H1 (cell line): ENCODE data around the gene F3. TPM values are rescaled to one million over a fixed set of nuclear protein-coding genes. Genes with fewer than 3 reads are reported as not detected.

ENCODE experiments used
- CTCF ChIA-PET: fragments of 300-600 bp; sonication (Branson Sonifier 250); formaldehyde crosslinking; loops from one replicate; lab custom pipeline; 2021; ENCODE audit not compliant: partially characterized antibody; lab: Charles Lee
- POLR2A ChIA-PET: fragments of 300-600 bp; sonication (Branson Sonifier 250); formaldehyde crosslinking; loops from one replicate; lab custom pipeline; 2021; ENCODE audit warnings: inconsistent platforms; ENCODE audit not compliant: partially characterized antibody; lab: Charles Lee
- DNase-seq, 2 experiments: peaks; one replicate each; pipeline versions ENCODE4 v3.0.0 to v3.0.0-alpha.2; 2010 to 2022; ENCODE audit warnings: low spot score in 2 of 2, low read depth in 1 of 2, mixed read lengths in 1 of 2
- FAIRE-seq: peaks from 2 replicates; lab custom pipeline; 2011; peaks lifted over from hg19 to GRCh38; lab: Jason Lieb, UNC
- H2AFZ ChIP-seq: 2 replicates; pipeline ENCODE4 v1.8.1; 2012; ENCODE audit warnings: low read length, inconsistent platforms
- H2AK5ac ChIP-seq: 2 replicates; pipeline ENCODE4 v1.6.1; 2013; ENCODE audit warnings: low read depth, low read length
- H2BK120ac ChIP-seq: replicated peaks from 2 replicates; pipeline ENCODE3; 2013; ENCODE audit warnings: low read depth, low read length, inconsistent platforms
- H2BK12ac ChIP-seq: 2 replicates; pipeline ENCODE4 v1.6.1; 2013; ENCODE audit warnings: low read depth, low read length
- H2BK15ac ChIP-seq: 2 replicates; pipeline ENCODE4 v1.6.1; 2013; ENCODE audit warnings: low read length
- H2BK20ac ChIP-seq: 2 replicates; pipeline ENCODE4 v1.6.1; 2013; ENCODE audit warnings: low read length
- H2BK5ac ChIP-seq: 2 replicates; pipeline ENCODE4 v1.6.1; 2013; ENCODE audit warnings: low read depth, low read length
- H3K14ac ChIP-seq: 2 replicates; pipeline ENCODE4 v1.6.1; 2013; ENCODE audit warnings: inconsistent platforms; ENCODE audit not compliant: insufficient read length
- H3K18ac ChIP-seq: 2 replicates; pipeline ENCODE4 v1.6.1; 2013; ENCODE audit warnings: low read length; ENCODE audit errors: extremely low read depth
- H3K23ac ChIP-seq: 2 replicates; pipeline ENCODE4 v1.6.1; 2013; ENCODE audit warnings: inconsistent platforms; ENCODE audit not compliant: insufficient read length
- H3K23me2 ChIP-seq: 2 replicates; pipeline ENCODE4 v1.6.1; 2013; ENCODE audit warnings: low read depth, low read length
- H3K27ac ChIP-seq: 2 replicates; pipeline ENCODE4 v1.6.1; 2011; ENCODE audit warnings: low read depth, low read length, inconsistent platforms
- H3K27me3 ChIP-seq, 4 experiments: replicated peaks in 1 of 4; 1 replicate in 1 of 4; 2 replicates in 3 of 4; pipeline versions ENCODE4 v1.6.1 to v1.8.1; 2011 to 2013; ENCODE audit warnings: low read length in 3 of 4, mild to moderate bottlenecking in 3 of 4, inconsistent platforms in 2 of 4, mixed read lengths in 2 of 4, moderate library complexity in 1 of 4; ENCODE audit not compliant: control insufficient read depth in 3 of 4, insufficient read depth in 3 of 4; ENCODE audit errors: extremely low read depth in 1 of 4
- H3K36me3 ChIP-seq, 4 experiments: 2 replicates each; pipeline versions ENCODE4 v1.6.1 to v1.8.1; 2011 to 2013; ENCODE audit warnings: mild to moderate bottlenecking in 4 of 4, low read length in 3 of 4, moderate library complexity in 2 of 4, control low read depth in 1 of 4, inconsistent platforms in 1 of 4; ENCODE audit not compliant: insufficient read depth in 4 of 4, control insufficient read depth in 2 of 4
- H3K4ac ChIP-seq: replicated peaks from 2 replicates; pipeline ENCODE3; 2013; ENCODE audit warnings: low read length, low read depth, mixed read lengths, inconsistent platforms; ENCODE audit not compliant: insufficient read length
- H3K4me1 ChIP-seq, 4 experiments: replicated peaks in 1 of 4; 1 replicate in 1 of 4; 2 replicates in 3 of 4; pipeline versions ENCODE4 v1.6.1 to v1.8.1; 2011 to 2013; ENCODE audit warnings: low read length in 3 of 4, inconsistent platforms in 2 of 4, mixed read lengths in 1 of 4; ENCODE audit not compliant: insufficient read depth in 4 of 4, control insufficient read depth in 3 of 4
- H3K4me2 ChIP-seq, 2 experiments: 2 replicates each; pipeline versions ENCODE4 v1.6.1 to v1.8.1; 2011 to 2013; ENCODE audit warnings: low read depth in 2 of 2, low read length in 2 of 2, control low read depth in 1 of 2, inconsistent platforms in 1 of 2, mild to moderate bottlenecking in 1 of 2; ENCODE audit not compliant: insufficient read depth in 1 of 2
- H3K4me3 ChIP-seq, 4 experiments: fragments of 200-600, 300-600 bp in 1 of 4; sonication (generic), shearing (Covaris generic), sonication (Bioruptor Twin) in 1 of 4; 2 replicates each; pipeline versions ENCODE4 v1.5.1 to v1.8.1; 2011 to 2016; ENCODE audit warnings: low read length in 4 of 4, low read depth in 3 of 4, control low read depth in 2 of 4, inconsistent platforms in 2 of 4, mild to moderate bottlenecking in 2 of 4, mixed read lengths in 1 of 4, moderate library complexity in 1 of 4; ENCODE audit not compliant: insufficient read depth in 2 of 4; ENCODE audit errors: extremely low read depth in 1 of 4
- H3K56ac ChIP-seq: replicated peaks from 2 replicates; pipeline ENCODE3; 2013; ENCODE audit warnings: low read depth, mild to moderate bottlenecking, mixed read lengths, low read length, inconsistent platforms; ENCODE audit not compliant: insufficient read length
- H3K79me1 ChIP-seq: 2 replicates; pipeline ENCODE4 v1.6.1; 2013; ENCODE audit warnings: low read depth, low read length, control low read depth
- H3K79me2 ChIP-seq, 2 experiments: 2 replicates each; pipeline versions ENCODE4 v1.6.1 to v1.8.1; 2012 to 2013; ENCODE audit warnings: low read length in 2 of 2, mild to moderate bottlenecking in 2 of 2, inconsistent platforms in 1 of 2; ENCODE audit not compliant: insufficient read depth in 2 of 2, control insufficient read depth in 1 of 2
- H3K9ac ChIP-seq, 4 experiments: replicated peaks in 1 of 4; 1 replicate in 1 of 4; 2 replicates in 3 of 4; pipeline versions ENCODE4 v1.6.1 to v1.8.1; 2011 to 2013; ENCODE audit warnings: low read depth in 3 of 4, low read length in 3 of 4, control low read depth in 2 of 4, mild to moderate bottlenecking in 2 of 4, moderate library complexity in 2 of 4, inconsistent platforms in 1 of 4; ENCODE audit errors: extremely low read depth in 1 of 4
- H3K9me3 ChIP-seq, 2 experiments: 2 replicates each; pipeline versions ENCODE4 v1.6.1 to v1.8.1; 2012 to 2013; ENCODE audit warnings: mild to moderate bottlenecking in 2 of 2, moderate library complexity in 2 of 2, control low read depth in 1 of 2, inconsistent platforms in 1 of 2, low read depth in 1 of 2, low read length in 1 of 2, mixed read lengths in 1 of 2; ENCODE audit not compliant: insufficient read depth in 2 of 2
- H4K20me1 ChIP-seq, 2 experiments: replicated peaks in 1 of 2; 2 replicates each; pipeline versions ENCODE3 to v1.8.1; 2011 to 2013; ENCODE audit warnings: inconsistent platforms in 2 of 2, low read length in 2 of 2, mild to moderate bottlenecking in 1 of 2; ENCODE audit not compliant: insufficient read depth in 2 of 2, control insufficient read depth in 1 of 2
- H4K5ac ChIP-seq: 2 replicates; pipeline ENCODE4 v1.6.1; 2013; ENCODE audit warnings: low read length, low read depth, mixed read lengths, inconsistent platforms; ENCODE audit not compliant: insufficient read length
- H4K8ac ChIP-seq: 2 replicates; pipeline ENCODE4 v1.8.0; 2013; ENCODE audit warnings: mild to moderate bottlenecking, moderate library complexity, low read length, inconsistent platforms; ENCODE audit not compliant: insufficient read depth; ENCODE audit errors: extremely low read depth
- H4K91ac ChIP-seq: replicated peaks from 2 replicates; pipeline ENCODE3; 2013; ENCODE audit warnings: low read length, mixed read lengths, inconsistent platforms; ENCODE audit not compliant: insufficient read length
- BRCA1 ChIP-seq: IDR thresholded peaks from 2 replicates; pipeline ENCODE4 v1.6.1; 2012; ENCODE audit warnings: low read depth, low read length, improper control_type of control experiment
- CHD1 ChIP-seq: IDR thresholded peaks from 2 replicates; pipeline ENCODE4 v1.6.1; 2012; ENCODE audit warnings: low read depth, low read length, improper control_type of control experiment
- CTCF ChIP-seq, 3 experiments: IDR thresholded peaks; 1 replicate in 2 of 3; 2 replicates in 1 of 3; pipeline versions ENCODE4 v1.5.1 to v1.6.1; 2011; ENCODE audit warnings: low read length in 3 of 3, mild to moderate bottlenecking in 3 of 3, inconsistent platforms in 2 of 3, low read depth in 1 of 3, moderate library complexity in 1 of 3; ENCODE audit not compliant: insufficient read depth in 1 of 3; ENCODE audit errors: control extremely low read depth in 1 of 3
- FOSL1 ChIP-seq: IDR thresholded peaks from 2 replicates; pipeline ENCODE4 v1.6.1; 2011; ENCODE audit warnings: mild to moderate bottlenecking, low read depth, low read length, moderate library complexity; ENCODE audit not compliant: insufficient read depth
- HDAC2 ChIP-seq, 2 experiments: fragments of 300-600 bp in 1 of 2; sonication (generic) in 1 of 2; IDR thresholded peaks; 2 replicates each; pipeline ENCODE4 v1.6.1; 2011 to 2012; ENCODE audit warnings: low read depth in 2 of 2, low read length in 2 of 2, mild to moderate bottlenecking in 2 of 2, moderate library complexity in 2 of 2, borderline replicate concordance in 1 of 2, inconsistent platforms in 1 of 2
- JUN ChIP-seq: IDR thresholded peaks from 2 replicates; pipeline ENCODE4 v1.6.1; 2011; ENCODE audit warnings: low read depth, mild to moderate bottlenecking, improper control_type of control experiment, low read length
- RBBP5 ChIP-seq: IDR thresholded peaks from 2 replicates; pipeline ENCODE4 v1.7.1; 2012; ENCODE audit warnings: low read depth, mild to moderate bottlenecking, inconsistent platforms, low read length, moderate library complexity, borderline replicate concordance
- RFX5 ChIP-seq: IDR thresholded peaks from 2 replicates; pipeline ENCODE4 v1.6.1; 2011; ENCODE audit warnings: low read depth, low read length, improper control_type of control experiment, borderline replicate concordance
- SIX5 ChIP-seq: IDR thresholded peaks from 2 replicates; pipeline ENCODE4 v1.6.1; 2011; ENCODE audit warnings: mild to moderate bottlenecking, low read depth, low read length
- SP1 ChIP-seq: IDR thresholded peaks from 2 replicates; pipeline ENCODE4 v1.6.1; 2011; ENCODE audit warnings: low read depth, low read length
- TAF1 ChIP-seq: IDR thresholded peaks from 2 replicates; pipeline ENCODE4 v1.6.1; 2011; ENCODE audit warnings: mild to moderate bottlenecking, low read depth, low read length
- YY1 ChIP-seq: IDR thresholded peaks from 2 replicates; pipeline ENCODE4 v1.6.1; 2011; ENCODE audit warnings: low read depth, mild to moderate bottlenecking, low read length
- WGBS, 2 experiments: shearing (Covaris generic) in 1 of 2; methylation state at CpG; one replicate each; pipeline versions ENCODE4 v1.1.6 to v1.1.7; 2013 to 2015; ENCODE audit warnings: low lambda C conversion rate in 2 of 2, mixed read lengths in 2 of 2, inconsistent platforms in 1 of 2, low coverage in 1 of 2, missing lambda C conversion rate in 1 of 2; ENCODE audit not compliant: insufficient replicate concordance in 2 of 2, insufficient coverage in 1 of 2, insufficient read length in 1 of 2; ENCODE audit errors: extremely low coverage in 1 of 2, missing lambda C conversion rate in 1 of 2; 5-methylcytosine and 5-hydroxymethylcytosine counted together
- polyA plus RNA-seq, 7 experiments: library from polyadenylated mRNA; depleted of rRNA in 3 of 7; stranded (reverse) in 5 of 7; unstranded in 2 of 7; fragments of >200 nt in 5 of 7; fragments of 200-250 nt in 2 of 7; gene quantifications; 1 replicate in 5 of 7; 2 replicates in 1 of 7; 4 replicates in 1 of 7; pipeline versions ENCODE4 v1.2.1 to v1.2.3, GENCODE V29; 2011 to 2013; ENCODE audit warnings: missing spikeins in 2 of 7, mixed read lengths in 2 of 7
- total RNA-seq: library from RNA; stranded (reverse); fragmentation: NEBNext Ultra II Directional; extraction: Animal tissue kit (Norgen Biotek cat#: 25700); gene quantifications from 2 replicates; pipeline ENCODE4 v1.2.1, GENCODE V29; 2021

Gene F3
- total and polyA plus RNA-seq, 2 of the 8 experiments (the other 6 are each of a cell fraction or from before 2014, with no cell fraction given) = 2.6 to 8.6 TPM

- no peak overlapping the region for H3K14ac ChIP-seq
- no peak overlapping the region for H3K9ac ChIP-seq
- no peaks in the 10 kb centered on the region for H3K9me3 ChIP-seq
- no peaks in the 10 kb centered on the region for H3K79me2 ChIP-seq
- no peak overlapping the region for H3K4me2 ChIP-seq
- peaks cover 0 to 7% (median 3%) of the 10 kb centered on the region in 4 experiments; a peak in 3 of 7 replicates for H3K4me1 ChIP-seq
- H2BK12ac ChIP-seq = no peak overlapping the region
- no peak overlapping the region for H3K4me3 ChIP-seq
- ChIA-PET POLR2A (no interaction called here), CTCF (interaction anchor here (0.7 to 15.1 kb wide), 5 partner anchors 11 to 281 kb away, joined by 3 to 212 read pairs (median 29); no protein-coding TSS in a partner anchor)
- H2BK5ac ChIP-seq = no peak overlapping the region
- no peak overlapping the region for H2AK5ac ChIP-seq
- H4K5ac ChIP-seq = no peak overlapping the region
- 90% methylated on average over 6 of the region's 6 CpGs; no CpG with 5 or more reads in 1 of the 2 experiments for WGBS, 2 experiments
- no peak overlapping the region for H2AFZ ChIP-seq
- FAIRE-seq (no peak), DNase-seq (no peak)
- no peak overlapping the region for H3K27ac ChIP-seq
- no peak overlapping the region for H2BK20ac ChIP-seq
- 0 out of 8 replicates have a peak, but pooled peaks cover 0 to 2% (median 0%) of the 10 kb centered on the region in 4 experiments for H3K36me3 ChIP-seq
- H2BK120ac ChIP-seq = no peak overlapping the region
- no peaks in the 10 kb centered on the region for H3K27me3 ChIP-seq
- no peak overlapping the region for H3K18ac ChIP-seq
- H4K8ac ChIP-seq = no peak overlapping the region
- no peak overlapping the region for H4K91ac ChIP-seq
- H3K23me2 ChIP-seq = no peaks in the 10 kb centered on the region
- H3K79me1 ChIP-seq = no peaks in the 10 kb centered on the region
- H3K23ac ChIP-seq = no peak overlapping the region
- no peaks in the 10 kb centered on the region for H4K20me1 ChIP-seq
- H3K56ac ChIP-seq = no peak overlapping the region
- no peak overlapping the region; the same call in 1 of the 2 replicates for H2BK15ac ChIP-seq
- no peak overlapping the region for H3K4ac ChIP-seq
- TF ChIP-seq HDAC2 (IDR thresholded peaks at IDR 0.05; ENCODE audit: borderline replicate concordance in 1 of 2, low read depth in 2 of 2, low read length in 2 of 2) (no peak), FOSL1 (no peak), JUN (no peak), RBBP5 (no peak), RFX5 (no peak), TAF1 (no peak), CHD1 (no peak), SP1 (no peak), BRCA1 (no peak), SIX5 (no peak), YY1 (no peak), CTCF (IDR thresholded peaks at IDR 0.05; ENCODE audit: control extremely low read depth in 1 of 3, insufficient read depth in 1 of 3, low read depth in 1 of 3, low read length in 3 of 3) (no peak)
These were observed 17.0 kb downstream of the F3 start for GRCh38 chr1:94524531-94524930.
